ENCODE results near the gene PUM2.

Gene PUM2

GRCh38 chr2:20198796-20199632, 151.6 kb downstream of the PUM2 start:
- DNase-seq (ENCODE audit: low read depth): no peak
